Measurements from ENCODE around the gene TNNT2.

The TNNT2 gene

GRCh38 chr1:201401700-201402099 lies 24.2 kb upstream of the TNNT2 start:
- DNase-seq: no peak

- no peak for DNase-seq
Measured at GRCh38 chr1:201400852-201401230, 23.4 kb upstream of the TNNT2 start.

- no peak for DNase-seq
Measured at GRCh38 chr1:201400212-201400851, 22.9 kb upstream of the TNNT2 start.

GRCh38 chr1:201399352-201400126 lies 22.1 kb upstream of the TNNT2 start:
- DNase-seq: peak in 1 of 2 donors; percentile 12

- DNase-seq: no peak
Measured at GRCh38 chr1:201399018-201399351, 21.5 kb upstream of the TNNT2 start, which contains the start of gene LAD1. Gene LAD1, minus strand, starts transcription at chr1:201399324. Its CDS starts 18 bp downstream, at chr1:201399306.

GRCh38 chr1:201397675-201398074 lies 20.2 kb upstream of the TNNT2 start:
- no peak for DNase-seq

- DNase-seq: no peak
Measured at GRCh38 chr1:201396861-201397464, 19.5 kb upstream of the TNNT2 start.

GRCh38 chr1:201395936-201396335 lies 18.5 kb upstream of the TNNT2 start:
- DNase-seq: no peak

- no peak for DNase-seq
Measured at GRCh38 chr1:201394591-201394990, 17.1 kb upstream of the TNNT2 start.

- no peak for DNase-seq
Measured at GRCh38 chr1:201393076-201393475, 15.6 kb upstream of the TNNT2 start.

GRCh38 chr1:201391651-201392511 lies 14.4 kb upstream of the TNNT2 start:
- no peak for DNase-seq

GRCh38 chr1:201391225-201391624 lies 13.7 kb upstream of the TNNT2 start:
- no peak for DNase-seq

GRCh38 chr1:201389051-201389450 lies 11.6 kb upstream of the TNNT2 start:
- DNase-seq: no peak

- DNase-seq: no peak
Measured at GRCh38 chr1:201386208-201386607, 8.7 kb upstream of the TNNT2 start.

- peak; percentile 17 to 43 for DNase-seq
Measured at GRCh38 chr1:201385299-201385891, 7.9 kb upstream of the TNNT2 start.

- no peak for DNase-seq
Measured at GRCh38 chr1:201384406-201384782, 6.9 kb upstream of the TNNT2 start.

GRCh38 chr1:201383647-201384405 lies 6.3 kb upstream of the TNNT2 start:
- DNase-seq: no peak

GRCh38 chr1:201381130-201381529 lies 3.6 kb upstream of the TNNT2 start:
- DNase-seq: no peak

- no peak for DNase-seq
Measured at GRCh38 chr1:201379733-201380242, 2.3 kb upstream of the TNNT2 start.

- no peak for DNase-seq
Measured at GRCh38 chr1:201378804-201379203, 1.3 kb upstream of the TNNT2 start.

Data from inflammatory macrophage (primary cell).